GM18868 (cell line): Measurements from ENCODE around the gene PLIN3.
A peak's percentile ranks its signal among the peaks of the same experiment; 100 is the strongest.
"Not testable (repeated sequence)": the region's sequence is repeated elsewhere in the genome, so short reads cannot be mapped to it uniquely, and the experiment has no call there.

Experiments used
- ATAC-seq: cut with Tn5 transposase; IDR thresholded peaks from one replicate; pipeline ENCODE4 v1.9.1; 2021; ENCODE audit warnings: mild to moderate bottlenecking, moderate library complexity; ENCODE audit not compliant: unreplicated experiment

Gene PLIN3

GRCh38 chr19:4849019-4849418 is 18.4 kb downstream of the PLIN3 start:
- ATAC-seq, result no peak

- no peak for ATAC-seq
Observed at GRCh38 chr19:4847190-4847973, 20.1 kb downstream of the PLIN3 start.

GRCh38 chr19:4845975-4846374 is 21.5 kb downstream of the PLIN3 start:
- ATAC-seq, result not testable (repeated sequence)

- ATAC-seq, result no peak
Observed at GRCh38 chr19:4844348-4845179, 22.9 kb downstream of the PLIN3 start.

- ATAC-seq, result no peak
Observed at GRCh38 chr19:4843647-4843965, 23.9 kb downstream of the PLIN3 start.

GRCh38 chr19:4839192-4839591 is 28.3 kb downstream of the PLIN3 start:
- ATAC-seq, result no peak

- no peak for ATAC-seq
Observed at GRCh38 chr19:4832776-4833175, 34.7 kb downstream of the PLIN3 start.

- ATAC-seq, result not testable (repeated sequence)
Observed at GRCh38 chr19:4831979-4832340, 35.5 kb downstream of the PLIN3 start.

GRCh38 chr19:4831304-4831978 is 36.0 kb downstream of the PLIN3 start, which contains the start of gene TICAM1:
Gene TICAM1 (minus strand): TSS chr19:4831712. CDS start chr19:4818377, 13,335 bp downstream.
- ATAC-seq, result peak; percentile 52

GRCh38 chr19:4830768-4831265 is 36.6 kb downstream of the PLIN3 start:
- no peak for ATAC-seq

- no peak for ATAC-seq
Observed at GRCh38 chr19:4830332-4830731, 37.1 kb downstream of the PLIN3 start.

GRCh38 chr19:4829001-4829712 is 38.3 kb downstream of the PLIN3 start:
- no peak for ATAC-seq

GRCh38 chr19:4823577-4823976 is 43.9 kb downstream of the PLIN3 start:
- ATAC-seq, result no peak

GRCh38 chr19:4822354-4822753 is 45.1 kb downstream of the PLIN3 start:
- not testable (repeated sequence) for ATAC-seq

GRCh38 chr19:4821265-4821664 is 46.2 kb downstream of the PLIN3 start:
- no peak for ATAC-seq

- ATAC-seq, result no peak
Observed at GRCh38 chr19:4817467-4818277, 49.8 kb downstream of the PLIN3 start.

GRCh38 chr19:4816950-4817278 is 50.6 kb downstream of the PLIN3 start:
- no peak for ATAC-seq

- ATAC-seq, result no peak
Observed at GRCh38 chr19:4816202-4816949, 51.1 kb downstream of the PLIN3 start.

GRCh38 chr19:4815426-4816201 is 51.9 kb downstream of the PLIN3 start:
- no peak for ATAC-seq
